B cell (primary cell): ENCODE results near the gene NDUFS3. TPM values are rescaled to one million over a fixed set of nuclear protein-coding genes. Genes with fewer than 3 reads are reported as not detected.
"Not testable (repeated sequence)": the region's sequence is repeated elsewhere in the genome, so short reads cannot be mapped to it uniquely, and the experiment has no call there.

Source experiments
- ATAC-seq: fragments of 200-7000 bp; cut with Tn5 transposase; one replicate; pipeline ENCODE4 v1.10.0; 2021; ENCODE audit warnings: low read depth, mild to moderate bottlenecking, moderate number of reproducible peaks, moderate library complexity
- CTCF ChIA-PET: fragments of 350-600 bp; sonication (Branson Sonifier 250); formaldehyde crosslinking; loops from one replicate; lab custom pipeline; 2021; ENCODE audit warnings: antibody characterized with exemption, inconsistent platforms; lab: Charles Lee
- POLR2A ChIA-PET: fragments of 350-600 bp; sonication (Branson Sonifier 250); formaldehyde crosslinking; loops from one replicate; lab custom pipeline; 2021; ENCODE audit warnings: antibody characterized with exemption; lab: Charles Lee
- DNase-seq: peaks from one replicate; pipeline ENCODE4 v3.0.0; 2013
- H2AFZ ChIP-seq: 2 replicates; pipeline ENCODE4 v1.6.1; 2012; ENCODE audit warnings: mild to moderate bottlenecking, low read depth, low read length; ENCODE audit not compliant: insufficient read depth, poor library complexity, severe bottlenecking
- H3K27ac ChIP-seq, 2 donors: 1 replicate in 1 of 2; 2 replicates in 1 of 2; pipeline ENCODE4 v1.5.1; 2012 to 2013; ENCODE audit warnings: low read length in 2 of 2, mild to moderate bottlenecking in 2 of 2, moderate library complexity in 1 of 2
- H3K27me3 ChIP-seq, 4 experiments: fragments of 200-600 bp in 1 of 4; sonication (generic) in 1 of 4; replicated peaks in 1 of 4; 1 replicate in 2 of 4; 2 replicates in 2 of 4; pipeline versions ENCODE4 v1.6.1 to v1.7.0; 2013 to 2016; ENCODE audit warnings: low read length in 3 of 4, mild to moderate bottlenecking in 2 of 4, mixed read lengths in 1 of 4, moderate library complexity in 1 of 4; ENCODE audit not compliant: insufficient read depth in 4 of 4, control insufficient read depth in 3 of 4; ENCODE audit errors: control extremely low read depth in 1 of 4
- H3K36me3 ChIP-seq, 2 experiments: replicated peaks in 1 of 2; 1 replicate in 1 of 2; 2 replicates in 1 of 2; pipeline versions ENCODE4 v1.6.1 to v1.7.1; 2013; ENCODE audit warnings: low read length in 1 of 2; ENCODE audit not compliant: insufficient read depth in 2 of 2, control insufficient read depth in 1 of 2; ENCODE audit errors: control extremely low read depth in 1 of 2, extremely low read depth in 1 of 2
- H3K4me1 ChIP-seq, 2 donors: fragments of 200-600 bp in 1 of 2; sonication (generic) in 1 of 2; 1 replicate in 1 of 2; 2 replicates in 1 of 2; pipeline versions ENCODE4 v1.5.1 to v1.6.1; 2013 to 2017; ENCODE audit warnings: low read length in 2 of 2; ENCODE audit not compliant: control insufficient read depth in 2 of 2, insufficient read depth in 2 of 2
- H3K4me2 ChIP-seq: replicated peaks from 2 replicates; pipeline ENCODE3; 2012; ENCODE audit warnings: mild to moderate bottlenecking, low read depth, low read length; ENCODE audit not compliant: poor library complexity, severe bottlenecking
- H3K4me3 ChIP-seq, 5 experiments: fragments of 200-600 bp in 1 of 5; sonication (generic) in 1 of 5; 1 replicate in 3 of 5; 2 replicates in 2 of 5; pipeline versions ENCODE4 v1.5.1 to v1.7.0; 2011 to 2016; ENCODE audit warnings: low read length in 4 of 5, mild to moderate bottlenecking in 4 of 5, low read depth in 2 of 5, control low read depth in 1 of 5, moderate library complexity in 1 of 5; ENCODE audit not compliant: insufficient read depth in 1 of 5; ENCODE audit errors: control extremely low read depth in 1 of 5, extremely low read depth in 1 of 5
- H3K79me2 ChIP-seq: fragments of 200-600 bp; sonication (generic); one replicate; pipeline ENCODE4 v1.6.0; 2016; ENCODE audit warnings: low read length; ENCODE audit not compliant: control insufficient read depth, insufficient read depth
- H3K9ac ChIP-seq: fragments of 200-600 bp; sonication (generic); 2 replicates; pipeline ENCODE4 v1.6.1; 2017; ENCODE audit warnings: mild to moderate bottlenecking, low read length, moderate library complexity
- H3K9me3 ChIP-seq, 3 donors: one replicate each; pipeline versions ENCODE4 v1.6.1 to v1.7.1; 2013; ENCODE audit warnings: low read length in 2 of 3; ENCODE audit not compliant: control insufficient read depth in 2 of 3, insufficient read depth in 1 of 3; ENCODE audit errors: control extremely low read depth in 1 of 3
- H4K20me1 ChIP-seq: 2 replicates; pipeline ENCODE4 v1.6.0; 2012; ENCODE audit warnings: mild to moderate bottlenecking, low read length; ENCODE audit not compliant: insufficient read depth, control insufficient read depth, poor library complexity, severe bottlenecking
- H3K27ac Mint-ChIP-seq: one replicate; pipeline ENCODE4 v1.8.0; 2021; ENCODE audit warnings: mixed read lengths
- H3K27me3 Mint-ChIP-seq: one replicate; pipeline ENCODE4 v1.8.0; 2021; ENCODE audit warnings: mixed read lengths
- H3K4me1 Mint-ChIP-seq: one replicate; pipeline ENCODE4 v1.8.0; 2021; ENCODE audit warnings: mixed read lengths
- H3K4me3 Mint-ChIP-seq: one replicate; pipeline ENCODE4 v1.8.0; 2021; ENCODE audit warnings: mixed read lengths
- H3K9me3 Mint-ChIP-seq: one replicate; pipeline ENCODE4 v1.8.0; 2022; ENCODE audit warnings: mixed read lengths; ENCODE audit not compliant: insufficient read depth
- CTCF ChIP-seq: fragments of 200-600 bp; IDR thresholded peaks from one replicate; pipeline ENCODE4 v1.8.0; 2022; ENCODE audit warnings: antibody characterized with exemption, mild to moderate bottlenecking
- EZH2 ChIP-seq: IDR thresholded peaks from 2 replicates; pipeline ENCODE4 v1.6.1; 2012; ENCODE audit warnings: borderline replicate concordance, low read depth, mild to moderate bottlenecking, moderate library complexity, low read length; ENCODE audit not compliant: insufficient read depth, poor library complexity, severe bottlenecking
- WGBS: methylation state at CpG from one replicate; pipeline ENCODE4 v1.1.5; 2013; ENCODE audit warnings: missing lambda C conversion rate; ENCODE audit not compliant: insufficient coverage; 5-methylcytosine and 5-hydroxymethylcytosine counted together
- intact Hi-C: fragments of 100-400 bp; cut with micrococcal nuclease; formaldehyde crosslinking; loops from one replicate; pipeline ENCODE4 v1.10.0; 2022
- polyA plus RNA-seq: library from polyadenylated mRNA; depleted of rRNA; stranded (reverse); fragments of >200 nt; gene quantifications from 2 replicates; pipeline ENCODE4 v1.2.3, GENCODE V29; 2012
- total RNA-seq, 2 donors: library from RNA; stranded (reverse); fragments of 120-200 nt in 1 of 2; gene quantifications; 1 replicate in 1 of 2; 2 replicates in 1 of 2; pipeline versions ENCODE4 v1.2.3 to v1.2.4, GENCODE V29; 2013 to 2022

The NDUFS3 gene
- total and polyA plus RNA-seq, 2 donors (not counting 1 experiment from before 2014, with no cell fraction given): 78.5 to 79.5 TPM

GRCh38 chr11:47545298-47545697 is 33.6 kb upstream of the NDUFS3 start:
- H2AFZ ChIP-seq: no peak overlapping the region
- Mint-ChIP-seq H3K4me3 (no peak overlapping the region), H3K27me3 (no peaks in the 10 kb centered on the region), H3K27ac (no peak overlapping the region), H3K9me3 (no peaks in the 10 kb centered on the region), H3K4me1 (peaks cover 52% of the 10 kb centered on the region)
- TF ChIP-seq EZH2 (no peak), CTCF (no peak)
- peaks cover 75% of the 10 kb centered on the region for H4K20me1 ChIP-seq
- H3K4me3 ChIP-seq: no peak overlapping the region
- no peaks in the 10 kb centered on the region for H3K36me3 ChIP-seq
- ChIA-PET CTCF (no interaction called here), POLR2A (interaction anchor here (0.6 kb wide), 1 partner anchor 27 kb away, joined by 8 read pairs; no protein-coding TSS in a partner anchor)
- H3K27me3 ChIP-seq: no peaks in the 10 kb centered on the region
- H3K79me2 ChIP-seq: peaks cover 99% of the 10 kb centered on the region
- ATAC-seq: no peak
- no peak overlapping the region for H3K27ac ChIP-seq
- DNase-seq: no peak
- no peak overlapping the region for H3K4me2 ChIP-seq
- WGBS: 90% methylated on average over 2 of the region's 6 CpGs
- no peak overlapping the region for H3K9ac ChIP-seq
- intact Hi-C loops: no loop called here
- H3K4me1 ChIP-seq: peaks cover 10 to 28% of the 10 kb centered on the region in 2 donors
- no peaks in the 10 kb centered on the region for H3K9me3 ChIP-seq

GRCh38 chr11:47546274-47546673 is 32.6 kb upstream of the NDUFS3 start:
- H3K9ac ChIP-seq, DNase-seq, intact Hi-C loops, CTCF ChIA-PET, ATAC-seq, H3K27me3 Mint-ChIP-seq, H3K27me3 ChIP-seq, H3K4me3 ChIP-seq, H3K27ac Mint-ChIP-seq, H3K4me2 ChIP-seq, H3K4me3 Mint-ChIP-seq, H3K9me3 ChIP-seq, H3K36me3 ChIP-seq, H3K9me3 Mint-ChIP-seq, H2AFZ ChIP-seq, H3K27ac ChIP-seq: not testable (repeated sequence)
- peaks cover 52% of the 10 kb centered on the region for H3K4me1 Mint-ChIP-seq
- Histone ChIP-seq H4K20me1 (peaks cover 69% of the 10 kb centered on the region), H3K4me1 (peaks cover 14 to 32% of the 10 kb centered on the region in 2 donors), H3K79me2 (peaks cover 99% of the 10 kb centered on the region)
- POLR2A ChIA-PET: interaction anchor here (0.7 kb wide), 2 partner anchors 9 to 41 kb away, joined by 3 read pairs; no protein-coding TSS in a partner anchor
- no CpG with 5 or more reads among the region's 7 CpGs for WGBS
